ENCODE results near the gene TXNDC16.

TXNDC16 gene

DNA sequence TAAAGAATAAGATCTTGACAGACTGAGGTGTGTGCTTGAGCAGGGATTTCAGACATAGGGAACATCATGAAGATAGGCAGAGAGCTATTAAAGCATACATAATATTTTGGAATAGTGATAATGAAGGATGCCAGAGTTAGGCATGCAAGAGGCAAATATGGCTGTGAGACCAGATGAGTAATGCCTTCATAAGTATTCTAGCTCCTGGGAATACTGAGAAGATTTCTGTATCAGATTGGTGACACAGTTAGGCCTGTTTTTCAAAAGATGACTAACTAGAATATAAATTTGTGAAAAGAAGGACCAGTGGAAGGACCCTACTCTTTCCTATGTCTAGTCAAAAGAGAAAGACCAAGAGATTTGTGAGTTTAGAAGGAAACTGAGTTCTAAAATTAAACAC lies 108.8 kb downstream of the TXNDC16 start:
- ChIA-PET CTCF (no interaction called here), POLR2A (no interaction called here)
- TF ChIP-seq, protein P1, sequence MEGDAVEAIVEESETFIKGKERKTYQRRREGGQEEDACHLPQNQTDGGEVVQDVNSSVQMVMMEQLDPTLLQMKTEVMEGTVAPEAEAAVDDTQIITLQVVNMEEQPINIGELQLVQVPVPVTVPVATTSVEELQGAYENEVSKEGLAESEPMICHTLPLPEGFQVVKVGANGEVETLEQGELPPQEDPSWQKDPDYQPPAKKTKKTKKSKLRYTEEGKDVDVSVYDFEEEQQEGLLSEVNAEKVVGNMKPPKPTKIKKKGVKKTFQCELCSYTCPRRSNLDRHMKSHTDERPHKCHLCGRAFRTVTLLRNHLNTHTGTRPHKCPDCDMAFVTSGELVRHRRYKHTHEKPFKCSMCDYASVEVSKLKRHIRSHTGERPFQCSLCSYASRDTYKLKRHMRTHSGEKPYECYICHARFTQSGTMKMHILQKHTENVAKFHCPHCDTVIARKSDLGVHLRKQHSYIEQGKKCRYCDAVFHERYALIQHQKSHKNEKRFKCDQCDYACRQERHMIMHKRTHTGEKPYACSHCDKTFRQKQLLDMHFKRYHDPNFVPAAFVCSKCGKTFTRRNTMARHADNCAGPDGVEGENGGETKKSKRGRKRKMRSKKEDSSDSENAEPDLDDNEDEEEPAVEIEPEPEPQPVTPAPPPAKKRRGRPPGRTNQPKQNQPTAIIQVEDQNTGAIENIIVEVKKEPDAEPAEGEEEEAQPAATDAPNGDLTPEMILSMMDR (IDR thresholded peaks at IDR 0.05; ENCODE audit: control extremely low read depth, extremely low read depth, low read depth, missing control alignments) = no peak
- DNase-seq (ENCODE audit: extremely low spot score) = no peak

DNA sequence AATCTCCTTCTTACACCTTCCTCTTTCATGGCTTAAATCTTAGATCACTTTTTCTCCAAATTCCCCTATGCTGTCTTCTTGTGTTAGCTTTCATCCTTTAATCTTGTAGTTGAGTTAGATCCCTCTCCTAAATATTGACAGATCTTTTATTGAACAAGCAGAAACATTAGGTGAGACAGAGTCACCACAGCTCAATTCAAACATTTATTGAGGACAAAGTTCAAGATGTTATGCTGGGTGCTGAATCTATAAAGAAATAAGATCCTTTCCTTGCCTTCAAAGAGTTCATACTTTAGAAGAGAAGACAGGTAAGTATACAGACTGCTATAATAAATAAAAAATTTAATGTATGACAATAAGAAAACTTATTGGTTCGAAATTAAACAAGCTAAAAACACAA lies 109.7 kb downstream of the TXNDC16 start:
- CTCF ChIA-PET = interaction anchor here (1.1 kb wide), 1 partner anchor 37 kb away, joined by 3 read pairs; no protein-coding TSS in a partner anchor

DNA sequence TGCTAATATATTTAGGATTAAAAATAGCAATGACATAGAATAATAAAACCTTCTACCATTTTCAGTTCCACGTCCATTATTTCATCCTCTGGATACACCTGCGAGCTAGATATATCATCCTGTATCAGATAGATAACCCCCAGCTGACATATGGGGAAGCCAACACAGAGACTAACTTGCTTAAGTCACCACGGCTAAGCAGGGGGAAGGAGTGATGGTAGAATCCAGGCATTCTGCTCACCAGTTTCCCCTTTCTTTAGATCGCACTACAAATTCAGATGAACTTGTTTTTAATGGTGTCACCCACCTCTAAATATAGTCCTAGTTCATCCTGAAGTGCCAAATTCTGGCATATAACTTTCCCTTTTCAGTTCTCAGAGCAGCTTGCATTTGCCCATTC lies 110.1 kb downstream of the TXNDC16 start:
- TF ChIP-seq, protein P1 (IDR thresholded peaks at IDR 0.05; ENCODE audit: control extremely low read depth, extremely low read depth, low read depth, missing control alignments) = no peak
- ChIA-PET CTCF (interaction anchor here (1.1 kb wide), 1 partner anchor 37 kb away, joined by 3 read pairs; no protein-coding TSS in a partner anchor), POLR2A (no interaction called here)
- DNase-seq (ENCODE audit: extremely low spot score) = no peak

More for the DNA sequence above, 109.7 kb downstream of the TXNDC16 start:
- POLR2A ChIA-PET = no interaction called here
- no peak for DNase-seq (ENCODE audit: extremely low spot score)
- TF ChIP-seq, protein P1 (IDR thresholded peaks at IDR 0.05; ENCODE audit: control extremely low read depth, extremely low read depth, low read depth, missing control alignments) = no peak

- CTCF ChIA-PET = no interaction called here
- POLR2A ChIA-PET = no interaction called here
- TF ChIP-seq, protein P1 (IDR thresholded peaks at IDR 0.05; ENCODE audit: control extremely low read depth, extremely low read depth, low read depth, missing control alignments) = no peak
- DNase-seq (ENCODE audit: extremely low spot score) = no peak
Observed at GRCh38 chr14:52439476-52439875, 112.8 kb downstream of the TXNDC16 start.

- DNase-seq (ENCODE audit: extremely low spot score) = no peak
- TF ChIP-seq, protein P1 (IDR thresholded peaks at IDR 0.05; ENCODE audit: control extremely low read depth, extremely low read depth, low read depth, missing control alignments) = no peak
- POLR2A ChIA-PET = no interaction called here
- CTCF ChIA-PET = interaction anchor here (1.1 to 1.3 kb wide), 2 partner anchors 8 to 11 kb away, joined by 4 to 6 read pairs; no protein-coding TSS in a partner anchor
Observed at GRCh38 chr14:52434955-52435354, 117.3 kb downstream of the TXNDC16 start.

GRCh38 chr14:52430474-52430873 lies 121.8 kb downstream of the TXNDC16 start:
- TF ChIP-seq, protein P1 (IDR thresholded peaks at IDR 0.05; ENCODE audit: control extremely low read depth, extremely low read depth, low read depth, missing control alignments) = no peak
- DNase-seq (ENCODE audit: extremely low spot score) = no peak
- ChIA-PET POLR2A (no interaction called here), CTCF (no interaction called here)

DNA sequence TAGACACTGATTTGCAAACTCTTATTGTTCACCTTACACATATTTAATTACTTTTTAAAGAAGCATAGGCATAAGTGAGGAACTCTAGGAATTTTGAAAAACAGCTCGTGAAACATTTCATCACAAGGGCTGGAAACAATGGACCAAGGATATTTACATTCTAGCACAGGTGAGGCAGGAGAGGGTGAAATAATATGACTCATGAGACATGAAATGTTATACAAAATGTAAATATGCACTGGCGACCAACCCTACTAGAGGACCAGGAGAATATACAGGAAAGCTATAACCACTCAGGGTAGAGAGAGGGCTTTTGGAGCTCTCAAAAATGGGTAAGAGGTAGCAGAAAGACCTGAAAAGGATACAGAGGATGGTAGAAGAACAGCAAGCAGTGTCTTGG lies 122.9 kb downstream of the TXNDC16 start:
- DNase-seq (ENCODE audit: extremely low spot score) = no peak
- TF ChIP-seq, protein P1 (IDR thresholded peaks at IDR 0.05; ENCODE audit: control extremely low read depth, extremely low read depth, low read depth, missing control alignments) = no peak
- ChIA-PET CTCF (interaction anchor here (1.0 kb wide), 1 partner anchor 28 kb away, joined by 3 read pairs; no protein-coding TSS in a partner anchor), POLR2A (no interaction called here)
